OCI-LY7 (cell line): ENCODE measurements around the gene FITM2. TPM values are rescaled to one million over a fixed set of nuclear protein-coding genes. Genes with fewer than 3 reads are reported as not detected.

Experiments
- BruUV-seq: library from RNA; stranded (reverse); fragments of 400-500 nt; replicated peaks from 2 replicates; lab custom pipeline; 2021; lab: Mats Ljungman, UMichigan
- CTCF ChIA-PET: fragments of 300-600 bp; sonication (Branson Sonifier 250); formaldehyde crosslinking; loops from one replicate; lab custom pipeline; 2022; ENCODE audit warnings: antibody characterized with exemption; ENCODE audit not compliant: unreplicated experiment; lab: Charles Lee
- POLR2A ChIA-PET: fragments of 300-600 bp; sonication (Branson Sonifier 250); formaldehyde crosslinking; loops from one replicate; lab custom pipeline; 2022; ENCODE audit warnings: antibody characterized with exemption; lab: Charles Lee
- DNase-seq: peaks from one replicate; pipeline ENCODE4 v3.0.0-alpha.2; 2015; ENCODE audit warnings: low spot score
- H2AFZ ChIP-seq: fragments of 200-600 bp; sonication (generic), shearing (Covaris generic); 2 replicates; pipeline ENCODE4 v1.6.1; 2014; ENCODE audit warnings: mild to moderate bottlenecking, antibody characterized with exemption, low read length, moderate library complexity
- H3K27ac ChIP-seq: fragments of 200-600 bp; sonication (generic); 2 replicates; pipeline ENCODE4 v1.5.1; 2014; ENCODE audit warnings: mixed run types, low read depth, mild to moderate bottlenecking, moderate library complexity, low read length, inconsistent platforms; ENCODE audit not compliant: poor library complexity, severe bottlenecking
- H3K36me3 ChIP-seq: fragments of 200-600 bp; sonication (generic); 2 replicates; pipeline ENCODE4 v1.6.1; 2014; ENCODE audit warnings: mild to moderate bottlenecking, antibody characterized with exemption, low read length, moderate library complexity, mixed read lengths; ENCODE audit not compliant: insufficient read depth
- H3K4me1 ChIP-seq: fragments of 200-600 bp; sonication (generic); 2 replicates; pipeline ENCODE4 v1.5.1; 2014; ENCODE audit warnings: mild to moderate bottlenecking, low read length; ENCODE audit not compliant: insufficient read depth, poor library complexity, severe bottlenecking
- H3K4me2 ChIP-seq: fragments of 200-600 bp; sonication (generic); 2 replicates; pipeline ENCODE4 v1.6.1; 2014; ENCODE audit warnings: mild to moderate bottlenecking, low read length
- H3K4me3 ChIP-seq: fragments of 200-600 bp; sonication (generic); 2 replicates; pipeline ENCODE4 v1.5.1; 2014; ENCODE audit warnings: mild to moderate bottlenecking, low read depth, low read length; ENCODE audit not compliant: poor library complexity, severe bottlenecking
- H3K79me2 ChIP-seq: fragments of 200-600 bp; sonication (generic); 2 replicates; pipeline ENCODE4 v1.6.1; 2016; ENCODE audit warnings: low read depth, mild to moderate bottlenecking, low read length, moderate library complexity, mixed read lengths; ENCODE audit not compliant: insufficient read depth
- H3K9me2 ChIP-seq: fragments of 200-600 bp; sonication (generic); 2 replicates; pipeline ENCODE4 v1.6.1; 2016; ENCODE audit warnings: mild to moderate bottlenecking, low read length, mixed read lengths; ENCODE audit not compliant: insufficient read depth
- H3K9me3 ChIP-seq: fragments of 200-600 bp; sonication (generic); 2 replicates; pipeline ENCODE4 v1.6.1; 2014; ENCODE audit warnings: mild to moderate bottlenecking, mixed run types, low read length, mixed read lengths
- H4K20me1 ChIP-seq: fragments of 200-600 bp; sonication (generic); 2 replicates; pipeline ENCODE4 v1.6.1; 2014; ENCODE audit warnings: mild to moderate bottlenecking, antibody characterized with exemption, low read length, moderate library complexity, mixed read lengths; ENCODE audit not compliant: insufficient read depth
- EZH2phosphoT487 ChIP-seq: fragments of 200-600 bp; sonication (generic); IDR thresholded peaks from 2 replicates; pipeline ENCODE4 v1.6.1; 2018; ENCODE audit warnings: low read depth, borderline replicate concordance, mild to moderate bottlenecking, mixed run types, antibody characterized with exemption, low read length, moderate library complexity, mixed read lengths
- intact Hi-C: fragments of 100-400 bp; cut with micrococcal nuclease; formaldehyde crosslinking; loops from one replicate; pipeline ENCODE4 v1.10.0; 2022; ENCODE audit not compliant: unreplicated experiment
- total RNA-seq, 2 experiments: library from RNA; depleted of rRNA in 1 of 2; stranded (reverse); fragments of >200 nt in 1 of 2; shearing (Covaris generic) in 1 of 2; gene quantifications; 2 replicates each; pipeline ENCODE4 v1.2.3, GENCODE V29; 2014 to 2022
- TF ChIP-seq, protein P1 (sequence below): fragments of 200-600 bp; sonication (generic); conservative IDR thresholded peaks from 2 replicates; pipeline ENCODE4 v1.5.1; 2014; ENCODE audit warnings: mild to moderate bottlenecking, antibody characterized with exemption, low read length, moderate library complexity, mixed read lengths

Gene FITM2
- total RNA-seq, 2 experiments from 2014 or later: 1.7 to 2.4 TPM

DNA sequence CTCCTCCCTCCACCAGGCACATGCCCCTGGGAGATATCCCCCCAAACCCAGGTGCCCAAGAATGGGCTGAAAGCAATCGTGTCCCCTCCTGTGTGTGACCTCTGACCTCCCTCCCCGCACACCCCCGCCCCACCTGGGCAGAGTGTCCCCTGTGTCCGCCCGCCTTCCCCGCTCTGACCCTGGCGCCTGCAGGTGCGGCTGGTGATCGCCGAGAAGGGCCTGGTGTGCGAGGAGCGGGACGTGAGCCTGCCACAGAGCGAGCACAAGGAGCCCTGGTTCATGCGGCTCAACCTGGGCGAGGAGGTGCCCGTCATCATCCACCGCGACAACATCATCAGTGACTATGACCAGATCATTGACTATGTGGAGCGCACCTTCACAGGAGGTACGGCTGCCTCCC is 54.0 kb downstream of the FITM2 start:
- Histone ChIP-seq H3K4me2 (no peak overlapping the region), H3K36me3 (no peaks in the 10 kb centered on the region), H4K20me1 (no peaks in the 10 kb centered on the region), H3K9me2 (no peaks in the 10 kb centered on the region), H3K4me3 (no peak overlapping the region), H3K79me2 (no peaks in the 10 kb centered on the region), H3K9me3 (no peaks in the 10 kb centered on the region), H2AFZ (no peak overlapping the region), H3K4me1 (no peaks in the 10 kb centered on the region), H3K27ac (no peak overlapping the region)
- ChIA-PET CTCF (interaction anchor here (0.6 kb wide), 1 partner anchor 169 kb away, joined by 3 read pairs; no protein-coding TSS in a partner anchor), POLR2A (no interaction called here)
- no peak for TF ChIP-seq EZH2phosphoT487
- TF ChIP-seq, protein P1, sequence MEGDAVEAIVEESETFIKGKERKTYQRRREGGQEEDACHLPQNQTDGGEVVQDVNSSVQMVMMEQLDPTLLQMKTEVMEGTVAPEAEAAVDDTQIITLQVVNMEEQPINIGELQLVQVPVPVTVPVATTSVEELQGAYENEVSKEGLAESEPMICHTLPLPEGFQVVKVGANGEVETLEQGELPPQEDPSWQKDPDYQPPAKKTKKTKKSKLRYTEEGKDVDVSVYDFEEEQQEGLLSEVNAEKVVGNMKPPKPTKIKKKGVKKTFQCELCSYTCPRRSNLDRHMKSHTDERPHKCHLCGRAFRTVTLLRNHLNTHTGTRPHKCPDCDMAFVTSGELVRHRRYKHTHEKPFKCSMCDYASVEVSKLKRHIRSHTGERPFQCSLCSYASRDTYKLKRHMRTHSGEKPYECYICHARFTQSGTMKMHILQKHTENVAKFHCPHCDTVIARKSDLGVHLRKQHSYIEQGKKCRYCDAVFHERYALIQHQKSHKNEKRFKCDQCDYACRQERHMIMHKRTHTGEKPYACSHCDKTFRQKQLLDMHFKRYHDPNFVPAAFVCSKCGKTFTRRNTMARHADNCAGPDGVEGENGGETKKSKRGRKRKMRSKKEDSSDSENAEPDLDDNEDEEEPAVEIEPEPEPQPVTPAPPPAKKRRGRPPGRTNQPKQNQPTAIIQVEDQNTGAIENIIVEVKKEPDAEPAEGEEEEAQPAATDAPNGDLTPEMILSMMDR: no peak
- no peak for DNase-seq
- intact Hi-C loops: no loop called here
- BruUV-seq: no TSS peak

DNA sequence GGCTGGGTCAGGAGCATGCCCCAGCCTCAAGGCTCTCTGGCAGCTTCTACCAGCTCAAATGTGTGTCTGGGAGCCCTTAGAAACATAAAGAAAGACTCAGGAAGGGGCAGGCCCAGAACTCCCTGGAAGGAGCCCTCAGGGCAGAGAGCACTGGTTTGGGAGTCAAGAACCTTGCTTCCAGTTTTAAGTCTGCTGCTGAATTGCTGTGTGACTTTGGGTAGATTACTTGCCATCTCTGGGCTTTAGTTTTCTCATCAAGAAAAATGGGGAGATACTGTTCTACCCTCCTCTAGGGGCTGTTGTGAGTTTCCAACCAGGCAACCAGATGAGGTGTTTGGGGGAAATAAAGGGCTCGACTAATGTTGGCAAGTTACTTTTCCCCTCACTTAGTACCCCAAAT is 55.1 kb downstream of the FITM2 start:
- Histone ChIP-seq H4K20me1 (no peaks in the 10 kb centered on the region), H3K79me2 (no peaks in the 10 kb centered on the region), H3K4me3 (no peak overlapping the region), H2AFZ (no peak overlapping the region), H3K27ac (no peak overlapping the region), H3K9me3 (no peaks in the 10 kb centered on the region), H3K9me2 (no peaks in the 10 kb centered on the region), H3K36me3 (no peaks in the 10 kb centered on the region), H3K4me1 (no peaks in the 10 kb centered on the region), H3K4me2 (no peak overlapping the region)
- TF ChIP-seq, protein P1: no peak
- TF ChIP-seq EZH2phosphoT487: no peak
- CTCF ChIA-PET: no interaction called here
- intact Hi-C loops: no loop called here
- POLR2A ChIA-PET: interaction anchor here (0.7 kb wide), 1 partner anchor 99 kb away, joined by 3 read pairs; no protein-coding TSS in a partner anchor
- BruUV-seq: no TSS peak
- DNase-seq: no peak

DNA sequence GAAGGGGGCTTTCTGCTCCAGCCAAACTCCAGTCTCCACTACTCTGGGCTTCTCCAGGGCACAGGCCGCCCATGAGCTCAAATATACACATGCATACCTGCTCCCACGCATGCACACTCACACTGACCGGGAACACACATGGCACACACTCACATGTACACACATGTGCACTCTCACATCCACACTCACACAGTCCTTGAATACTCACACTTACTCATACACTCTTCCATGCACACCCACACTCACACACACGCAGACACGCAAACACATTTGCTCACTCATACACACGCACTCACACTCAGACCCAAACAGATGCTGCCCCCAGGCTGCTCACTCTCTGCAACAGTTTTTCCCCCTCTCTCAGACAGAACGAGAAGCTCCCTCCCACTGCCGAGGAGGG is 56.9 kb downstream of the FITM2 start:
- Histone ChIP-seq H3K4me3 (no peak overlapping the region), H3K9me2 (no peaks in the 10 kb centered on the region), H3K4me1 (no peaks in the 10 kb centered on the region), H4K20me1 (no peaks in the 10 kb centered on the region), H3K36me3 (no peaks in the 10 kb centered on the region), H3K9me3 (no peaks in the 10 kb centered on the region), H3K4me2 (no peak overlapping the region), H2AFZ (no peak overlapping the region), H3K79me2 (no peaks in the 10 kb centered on the region), H3K27ac (no peak overlapping the region)
- BruUV-seq: no TSS peak
- POLR2A ChIA-PET: no interaction called here
- CTCF ChIA-PET: interaction anchor here (0.7 kb wide), 1 partner anchor 33 kb away, joined by 3 read pairs; no protein-coding TSS in a partner anchor
- DNase-seq: no peak
- intact Hi-C loops: no loop called here
- TF ChIP-seq EZH2phosphoT487: no peak
- TF ChIP-seq, protein P1: no peak
